Left hindlimb (tissue), 1 donor: Measurements from ENCODE around the gene MRPS12.
"Not testable (repeated sequence)": the region's sequence is repeated elsewhere in the genome, so short reads cannot be mapped to it uniquely, and the experiment has no call there.

Source experiments
- DNase-seq: peaks from one replicate; pipeline ENCODE4 v3.0.0-alpha.2; 2018

MRPS12 gene

GRCh38 chr19:38912600-38913514 lies 17.9 kb upstream of the MRPS12 start:
- no peak for DNase-seq

GRCh38 chr19:38913958-38914357 lies 16.8 kb upstream of the MRPS12 start:
- no peak for DNase-seq

GRCh38 chr19:38915329-38916321 lies 15.1 kb upstream of the MRPS12 start:
- no peak for DNase-seq

GRCh38 chr19:38917516-38917915 lies 13.2 kb upstream of the MRPS12 start:
- DNase-seq = peak; percentile 24

DNA sequence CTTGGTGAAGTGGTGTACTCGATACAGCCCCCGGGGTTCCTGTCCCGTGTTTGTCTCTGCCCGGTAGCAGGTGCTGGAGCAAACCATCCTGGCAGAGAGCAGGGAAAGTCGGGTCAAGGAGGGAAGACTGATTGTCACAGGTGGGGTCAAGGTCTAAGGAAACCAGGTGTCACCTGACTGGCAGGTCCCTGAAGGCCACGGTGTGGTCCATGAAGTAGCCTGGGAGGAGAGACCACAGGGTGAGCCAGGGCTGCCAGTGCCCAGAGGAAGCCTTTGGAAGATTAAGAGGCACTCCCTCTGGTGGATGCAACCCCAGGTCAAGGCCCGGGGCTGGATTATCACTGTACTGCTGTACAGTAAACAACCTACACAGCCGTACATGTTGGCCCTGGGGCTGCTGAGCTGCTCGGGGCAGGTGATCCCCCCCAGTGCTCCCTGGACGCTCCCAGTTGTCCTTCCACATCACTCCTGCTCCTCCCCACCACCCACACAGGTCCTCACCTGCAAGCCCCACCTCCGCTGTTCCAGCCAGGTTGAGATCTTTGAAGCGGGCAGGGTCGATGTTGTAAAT lies 12.7 kb upstream of the MRPS12 start:
- DNase-seq = no peak

DNA sequence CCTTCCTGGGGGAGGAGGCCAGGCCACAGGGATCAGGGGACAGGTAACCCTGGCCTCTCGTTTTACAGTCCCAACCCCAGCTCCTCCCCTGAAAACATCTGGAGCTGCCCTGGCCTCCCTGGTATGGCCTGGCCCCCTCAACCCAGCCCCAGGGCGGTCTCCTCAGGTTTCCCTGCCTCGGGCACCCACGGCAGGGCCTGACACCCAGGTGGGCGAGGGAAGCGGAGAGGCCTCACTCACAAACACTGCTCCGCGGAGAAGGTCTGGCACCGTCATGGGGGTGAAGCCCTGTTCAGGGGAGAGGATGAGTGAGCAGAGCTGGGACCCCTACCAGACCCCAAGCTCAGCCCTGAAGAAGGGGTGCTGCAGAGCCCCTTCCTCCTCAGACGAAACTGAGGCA lies 12.2 kb upstream of the MRPS12 start:
- no peak for DNase-seq

DNA sequence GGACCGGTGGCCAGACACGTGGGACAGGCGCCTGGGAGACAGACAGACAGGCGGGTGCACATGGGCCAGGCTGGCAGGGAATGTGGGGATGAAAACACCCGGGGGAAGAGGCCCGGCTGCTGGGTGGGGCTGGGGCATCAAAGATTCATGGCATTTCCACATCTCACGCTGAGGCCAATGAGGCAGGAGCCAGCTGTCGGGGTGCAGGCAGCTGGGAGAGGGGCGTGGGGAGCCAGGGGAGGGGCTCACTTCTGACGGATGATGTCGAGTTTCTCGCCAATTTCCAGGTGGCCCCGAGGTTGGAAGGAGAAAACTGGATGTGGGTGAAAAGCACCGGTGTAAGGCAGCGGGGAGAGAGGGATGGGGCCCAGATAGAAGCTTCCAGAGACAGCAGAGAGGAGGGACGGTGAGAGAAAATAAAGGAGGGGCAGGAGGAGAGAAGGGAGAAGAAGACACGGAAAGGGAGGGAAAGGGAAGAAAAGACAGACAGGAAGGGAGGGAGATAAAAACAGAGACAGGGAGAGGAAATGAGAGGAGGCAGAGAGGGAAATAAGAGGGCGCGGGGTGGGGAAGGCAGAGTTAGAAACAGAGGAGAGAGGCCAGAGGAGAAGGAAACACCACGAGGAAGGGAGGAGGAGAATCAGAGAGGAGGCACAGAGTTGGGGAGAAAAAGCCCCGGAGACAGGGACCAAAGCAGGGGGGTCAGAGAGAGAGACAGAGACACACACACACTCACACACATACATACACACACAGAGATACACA lies 10.7 kb upstream of the MRPS12 start:
- no peak for DNase-seq

DNA sequence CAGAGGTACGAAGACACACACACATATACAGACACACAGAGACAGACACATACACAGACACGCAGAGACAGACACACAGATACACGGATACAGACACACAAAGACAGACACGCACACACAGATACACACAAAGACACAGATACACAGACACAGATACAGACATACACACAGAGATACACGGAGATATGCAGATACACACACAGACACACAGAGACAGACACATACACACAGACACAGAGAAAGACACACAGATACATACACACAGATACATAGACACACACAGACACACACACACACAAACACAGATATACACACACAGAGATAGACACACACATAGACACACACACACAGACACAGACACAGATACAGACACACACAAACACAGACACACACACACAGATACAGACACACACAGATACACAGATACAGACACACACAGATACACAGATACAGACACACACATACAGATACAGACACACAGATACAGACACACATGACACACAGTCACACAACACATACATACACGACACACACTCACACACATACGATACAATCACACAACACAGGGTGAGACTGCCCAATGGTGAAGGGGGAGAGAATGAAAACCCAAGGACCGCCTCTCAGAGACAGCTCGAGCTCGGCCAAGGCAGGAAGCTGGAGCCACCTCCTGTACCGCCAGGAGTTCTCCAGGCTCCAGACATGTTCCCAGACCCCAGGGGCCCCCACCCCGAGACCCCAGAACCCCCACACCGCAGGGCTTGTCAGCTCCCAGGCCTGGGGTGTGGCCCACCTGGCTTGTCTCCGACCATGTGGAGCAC lies 9.9 kb upstream of the MRPS12 start:
- no peak for DNase-seq

GRCh38 chr19:38921420-38922274 lies 9.1 kb upstream of the MRPS12 start:
- no peak for DNase-seq

DNA sequence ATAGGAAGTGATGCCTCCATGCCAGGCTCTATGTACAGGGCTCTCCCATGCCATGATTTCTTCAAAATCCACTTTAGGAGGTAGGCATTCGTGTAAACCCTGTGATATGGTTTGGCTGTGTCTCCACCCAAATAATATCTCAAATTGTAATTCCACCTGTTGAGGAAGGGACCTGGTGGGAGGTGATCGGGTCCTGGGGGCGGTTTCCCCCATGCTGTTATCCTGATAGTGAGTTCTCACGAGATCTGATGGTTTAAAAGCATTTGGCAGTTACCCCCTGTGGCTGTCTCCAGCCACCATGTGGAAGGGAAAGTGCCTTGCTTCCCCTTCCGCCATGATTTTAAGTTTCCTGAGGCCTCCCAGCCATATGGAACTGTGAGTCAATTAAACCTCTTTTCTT lies 8.3 kb upstream of the MRPS12 start:
- no peak for DNase-seq

DNA sequence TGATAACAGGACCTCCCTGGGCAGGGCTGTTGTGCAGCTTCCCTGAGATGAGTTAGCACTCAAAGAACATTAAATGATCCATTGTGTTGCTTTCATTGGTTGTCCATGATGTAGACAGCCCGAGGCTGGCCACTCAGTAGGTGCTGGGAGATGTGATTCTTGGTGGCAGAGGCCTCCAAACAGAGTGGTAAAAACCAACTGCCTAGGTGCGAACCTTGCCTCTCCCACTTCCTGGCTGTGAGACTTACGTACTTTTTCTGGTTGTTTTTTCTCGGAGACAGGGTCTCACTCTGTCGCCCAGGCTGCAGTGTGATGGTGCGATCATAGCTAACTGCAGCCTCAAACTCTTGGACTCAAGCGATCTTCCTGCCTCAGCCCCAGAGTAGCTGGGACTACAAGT lies 6.4 kb upstream of the MRPS12 start:
- DNase-seq = no peak

DNA sequence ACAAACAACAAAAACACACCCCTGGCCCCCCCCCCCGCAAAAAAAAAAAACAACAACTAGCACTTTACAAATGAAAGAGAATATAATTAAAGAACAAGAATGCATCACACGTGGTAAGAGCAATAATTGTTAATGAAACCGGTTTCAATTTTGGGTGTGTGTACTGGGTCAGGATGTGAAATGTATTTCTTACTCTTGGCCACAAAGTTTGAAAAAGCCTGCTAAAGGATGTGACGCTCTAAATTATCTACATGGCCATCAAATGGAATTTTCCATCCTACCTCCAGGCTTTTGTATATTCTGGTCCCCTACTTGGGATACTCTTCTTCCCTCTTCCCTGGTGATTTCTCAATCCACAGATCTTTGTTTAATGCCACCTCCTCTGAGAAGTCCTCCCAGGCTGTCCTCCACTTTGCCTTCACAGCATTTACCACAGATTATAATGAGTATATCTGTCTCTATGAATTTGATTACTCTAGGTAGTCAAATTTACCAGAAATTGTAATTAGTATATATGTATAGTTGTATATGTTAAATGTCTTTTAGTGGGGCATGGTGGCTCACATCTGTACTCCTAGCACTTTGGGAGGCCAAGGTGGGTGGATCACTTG lies 2.2 kb upstream of the MRPS12 start:
- no peak for DNase-seq

- DNase-seq = peak; percentile 96
Observed at GRCh38 chr19:38929929-38930775, 592 bp upstream of the MRPS12 start, which contains the start of gene SARS2. SARS2 (minus strand) TSS chr19:38930763; CDS start chr19:38930736, 27 bp downstream.

GRCh38 chr19:38931521-38931793 lies 713 bp downstream of the MRPS12 start:
- DNase-seq = no peak

GRCh38 chr19:38932425-38933179 lies 1.9 kb downstream of the MRPS12 start:
- DNase-seq = no peak

DNA sequence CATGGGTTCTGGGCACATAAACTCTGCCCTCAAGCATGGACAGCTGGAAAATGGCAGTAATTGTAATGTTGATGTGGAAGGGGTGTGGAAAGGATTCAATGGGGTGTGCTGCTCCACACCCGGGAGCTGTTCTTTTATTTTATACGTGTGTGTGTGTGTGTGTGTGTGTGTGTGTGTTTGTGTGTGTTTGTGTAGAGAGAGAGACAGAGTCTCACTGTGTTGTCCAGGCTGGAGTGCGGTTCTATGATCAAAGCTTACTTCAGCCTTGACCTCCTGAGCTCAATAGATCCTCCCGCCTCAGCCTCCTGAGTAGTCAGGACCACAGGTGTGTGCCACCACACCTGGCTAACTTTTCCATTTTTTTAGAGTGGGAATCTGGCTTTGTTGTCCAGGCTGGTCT lies 2.8 kb downstream of the MRPS12 start:
- no peak for DNase-seq

DNA sequence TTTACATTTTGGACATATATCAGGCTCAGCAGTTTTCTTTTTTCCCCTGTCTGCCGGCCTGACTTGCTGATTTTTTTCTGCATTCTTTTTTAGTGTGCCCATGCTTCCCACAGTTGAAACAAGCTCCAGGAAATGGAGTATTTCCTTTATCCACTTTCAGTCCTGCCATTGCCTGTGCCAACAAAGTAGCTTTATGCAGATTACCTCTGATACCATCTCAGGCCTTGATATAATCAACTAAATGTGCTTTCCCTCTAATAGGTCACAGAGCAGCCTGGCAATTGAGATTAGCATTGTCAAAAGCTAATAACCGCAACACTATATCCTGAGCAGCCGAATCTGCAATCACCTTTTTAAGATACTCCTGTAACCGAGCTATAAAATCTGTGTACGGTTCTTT lies 9.2 kb downstream of the MRPS12 start:
- no peak for DNase-seq

GRCh38 chr19:38941466-38941865 lies 10.7 kb downstream of the MRPS12 start:
- not testable (repeated sequence) for DNase-seq
